SU-DHL-6 (cell line): ENCODE results near the gene KDM2A.

Source experiments
- H2AFZ ChIP-seq: fragments of 200-600 bp; sonication (generic); 2 replicates; pipeline ENCODE4 v1.6.1; 2014; ENCODE audit warnings: low read depth, mild to moderate bottlenecking, moderate library complexity, mixed read lengths, antibody characterized with exemption, low read length; ENCODE audit not compliant: severe bottlenecking
- H3F3A ChIP-seq: fragments of 200-600 bp; shearing (Covaris generic); 2 replicates; pipeline ENCODE4 v1.6.0; 2016; ENCODE audit warnings: antibody characterized with exemption, mild to moderate bottlenecking; ENCODE audit not compliant: insufficient read depth
- H3K27ac ChIP-seq: fragments of 200-600 bp; sonication (generic); 2 replicates; pipeline ENCODE4 v1.5.1; 2016; ENCODE audit warnings: low read depth, mild to moderate bottlenecking, low read length, moderate library complexity, mixed read lengths
- H3K27me3 ChIP-seq: fragments of 200-600 bp; sonication (generic), shearing (Covaris generic); 2 replicates; pipeline ENCODE4 v1.6.0; 2014; ENCODE audit warnings: mild to moderate bottlenecking, low read length
- H3K36me3 ChIP-seq: fragments of 200-600 bp; sonication (generic); 2 replicates; pipeline ENCODE4 v1.6.1; 2014; ENCODE audit warnings: mild to moderate bottlenecking, low read length, mixed read lengths
- H3K4me2 ChIP-seq: fragments of 300-600, 200-600 bp; shearing (Covaris generic), sonication (generic); 2 replicates; pipeline ENCODE4 v1.6.0; 2014; ENCODE audit warnings: low read length, low read depth, mild to moderate bottlenecking; ENCODE audit not compliant: poor library complexity, severe bottlenecking
- H3K4me3 ChIP-seq: fragments of 200-600 bp; sonication (generic); 2 replicates; pipeline ENCODE4 v1.5.1; 2014; ENCODE audit warnings: antibody characterized with exemption, low read length, mild to moderate bottlenecking, mixed read lengths; ENCODE audit not compliant: insufficient read depth, poor library complexity, severe bottlenecking
- H3K79me2 ChIP-seq: fragments of 200-600 bp; sonication (generic); 2 replicates; pipeline ENCODE4 v1.6.1; 2014; ENCODE audit warnings: mild to moderate bottlenecking, low read length, moderate library complexity; ENCODE audit not compliant: insufficient read depth
- H3K9ac ChIP-seq: fragments of 200-600 bp; sonication (generic); 2 replicates; pipeline ENCODE4 v1.7.0; 2014; ENCODE audit warnings: mild to moderate bottlenecking, low read length
- H3K9me2 ChIP-seq: fragments of 200-600 bp; sonication (generic); replicated peaks from 2 replicates; pipeline ENCODE4 v1.6.1; 2014; ENCODE audit warnings: low read length; ENCODE audit not compliant: insufficient read depth
- H3K9me3 ChIP-seq: fragments of 200-600 bp; sonication (generic); 2 replicates; pipeline ENCODE4 v1.6.1; 2014; ENCODE audit warnings: low read length, mixed read lengths; ENCODE audit not compliant: insufficient read depth
- H4K20me1 ChIP-seq: fragments of 200-600 bp; sonication (generic); 2 replicates; pipeline ENCODE4 v1.6.1; 2014; ENCODE audit warnings: low read depth, mild to moderate bottlenecking, antibody characterized with exemption, low read length, moderate library complexity, mixed read lengths
- CTCF ChIP-seq: fragments of 200-600 bp; sonication (generic); IDR thresholded peaks from one replicate; pipeline ENCODE4 v1.5.1; 2017; ENCODE audit warnings: antibody characterized with exemption, mild to moderate bottlenecking, low read length, moderate library complexity; ENCODE audit not compliant: insufficient read depth, poor library complexity, severe bottlenecking
- EZH2phosphoT487 ChIP-seq: fragments of 200-600 bp; sonication (generic), shearing (Covaris generic); conservative IDR thresholded peaks from 2 replicates; pipeline ENCODE4 v1.6.1; 2018; ENCODE audit warnings: mild to moderate bottlenecking, antibody characterized with exemption, low read length, moderate library complexity, mixed read lengths

Gene KDM2A

DNA sequence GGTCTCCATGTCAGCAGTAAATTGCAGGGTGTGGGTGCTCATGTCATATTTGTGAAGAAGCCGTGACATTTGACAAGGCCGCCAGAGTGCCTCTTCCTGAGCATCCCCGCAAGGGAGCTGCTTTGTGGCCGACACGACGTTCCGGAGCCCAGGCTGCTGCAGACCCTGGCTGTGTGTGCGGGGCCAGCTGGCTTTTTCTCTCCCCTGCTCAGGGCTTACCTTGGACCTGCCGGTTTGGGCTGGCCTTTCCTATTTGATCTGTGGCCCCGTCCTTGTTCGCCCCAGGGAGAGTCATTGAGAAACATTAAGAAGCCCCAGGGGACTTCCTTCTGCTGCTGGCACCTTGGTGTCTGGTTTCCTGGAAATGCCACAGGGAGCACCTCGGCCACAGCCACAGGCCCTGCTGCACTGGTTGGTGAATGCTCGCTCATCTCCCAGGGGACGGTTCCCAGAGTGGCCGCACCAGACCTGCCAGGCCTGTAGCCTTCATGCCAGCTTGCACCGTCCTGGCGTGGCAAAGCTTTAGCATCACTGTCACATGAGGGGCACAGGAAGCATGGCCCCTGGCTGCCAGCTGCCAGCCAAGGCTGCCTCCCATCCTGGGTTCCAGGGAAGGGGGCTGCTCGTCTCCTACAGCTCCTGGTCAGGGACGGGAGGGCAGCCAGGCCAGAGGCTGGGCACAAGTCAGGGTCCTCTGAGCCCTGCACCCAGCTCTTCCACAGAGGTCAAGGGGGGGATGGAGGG, 152.7 kb downstream of the KDM2A start:
- peaks cover 98% of the 10 kb centered on the region for H3K79me2 ChIP-seq

DNA sequence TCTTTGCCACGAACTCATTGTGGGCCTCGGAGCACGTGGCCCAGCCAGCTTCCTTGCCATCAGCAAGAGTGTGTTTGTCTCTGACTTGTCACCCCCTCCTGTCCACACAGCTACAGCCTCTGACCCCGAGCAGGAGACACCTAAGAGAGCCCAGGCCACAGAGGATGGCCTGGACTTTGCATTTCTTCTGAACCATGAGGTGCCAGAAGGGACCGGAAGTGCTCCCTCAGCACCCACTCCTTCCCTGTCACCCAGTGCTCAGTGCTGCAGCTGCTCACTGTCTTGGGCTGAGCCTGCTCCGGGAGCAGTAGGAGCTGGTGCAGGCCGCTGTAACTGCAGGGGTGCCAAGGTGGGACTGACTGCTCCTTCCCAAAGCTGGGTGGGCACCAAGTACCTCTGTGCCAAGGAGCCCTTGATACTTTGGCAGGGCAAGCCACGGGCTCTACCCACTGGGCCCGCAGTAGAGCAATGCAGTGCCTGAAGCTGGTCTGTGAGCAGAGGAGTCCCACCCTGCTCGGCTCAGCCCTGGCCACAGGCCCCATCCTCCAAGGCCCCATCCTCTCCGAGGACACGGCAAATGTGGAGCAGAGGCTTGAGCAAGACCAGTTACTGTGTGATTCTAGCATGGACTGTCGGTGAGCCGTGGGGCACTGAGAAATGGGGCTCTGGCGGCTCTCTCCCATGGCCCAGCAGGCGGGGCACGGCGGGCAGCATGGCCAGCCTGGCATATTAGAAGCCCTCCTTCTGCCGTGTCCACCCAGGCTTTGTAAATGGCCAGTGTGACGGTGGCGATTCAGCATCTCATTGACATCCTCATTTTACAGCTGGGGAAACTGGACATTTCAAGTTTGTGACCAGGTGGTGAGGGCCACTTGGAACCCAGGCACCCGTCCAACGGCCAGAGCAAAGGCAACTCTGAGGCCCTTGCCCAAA, 153.5 kb downstream of the KDM2A start:
- Histone ChIP-seq H3K9me2 (no peaks in the 10 kb centered on the region), H3K9ac (peak overlapping the region; percentile 97), H2AFZ (no peak overlapping the region), H3K36me3 (no peaks in the 10 kb centered on the region), H3K27ac (peak overlapping the region; percentile 93), H3K4me3 (no peak overlapping the region), H3K27me3 (no peaks in the 10 kb centered on the region), H3F3A (peaks cover 40% of the 10 kb centered on the region), H3K79me2 (peaks cover 97% of the 10 kb centered on the region), H4K20me1 (no peaks in the 10 kb centered on the region), H3K9me3 (no peaks in the 10 kb centered on the region), H3K4me2 (peak overlapping the region; percentile 58)
- TF ChIP-seq CTCF, result no peak
- TF ChIP-seq EZH2phosphoT487, result no peak

More for the DNA sequence above, 152.7 kb downstream of the KDM2A start:
- peak overlapping the region; percentile 65 for H3K4me3 ChIP-seq
- no peaks in the 10 kb centered on the region for H4K20me1 ChIP-seq
- no peak overlapping the region for H2AFZ ChIP-seq
- peaks cover 39% of the 10 kb centered on the region for H3F3A ChIP-seq
- H3K9me3 ChIP-seq, result no peaks in the 10 kb centered on the region
- TF ChIP-seq CTCF (no peak), EZH2phosphoT487 (no peak)
- H3K9ac ChIP-seq, result peak overlapping the region; percentile 97
- H3K36me3 ChIP-seq, result no peaks in the 10 kb centered on the region
- H3K27ac ChIP-seq, result peak overlapping the region; percentile 93
- H3K4me2 ChIP-seq, result peak overlapping the region; percentile 58
- no peaks in the 10 kb centered on the region for H3K9me2 ChIP-seq
- no peaks in the 10 kb centered on the region for H3K27me3 ChIP-seq

GRCh38 chr11:67273260-67273990, 154.4 kb downstream of the KDM2A start:
- Histone ChIP-seq H3K36me3 (no peaks in the 10 kb centered on the region), H3K4me3 (no peak overlapping the region), H3K27me3 (no peaks in the 10 kb centered on the region), H2AFZ (no peak overlapping the region), H3K27ac (peak overlapping the region; percentile 93), H3K9ac (0 out of 2 replicates have a peak overlapping the region, but pooled peaks have one; percentile 97), H4K20me1 (no peaks in the 10 kb centered on the region), H3K79me2 (peaks cover 96% of the 10 kb centered on the region), H3K9me2 (no peaks in the 10 kb centered on the region), H3F3A (peaks cover 32% of the 10 kb centered on the region), H3K4me2 (peak overlapping the region; percentile 58), H3K9me3 (no peaks in the 10 kb centered on the region)
- no peak for TF ChIP-seq EZH2phosphoT487
- TF ChIP-seq CTCF, result no peak
